HG03565 (cell line): ENCODE results near the gene KMT2A.
"Not testable (repeated sequence)": the region's sequence is repeated elsewhere in the genome, so short reads cannot be mapped to it uniquely, and the experiment has no call there.

Source experiments
- ATAC-seq: cut with Tn5 transposase; IDR thresholded peaks from one replicate; pipeline ENCODE4 v1.9.1; 2021; ENCODE audit warnings: mild to moderate bottlenecking, moderate library complexity; ENCODE audit not compliant: unreplicated experiment

Gene KMT2A

DNA sequence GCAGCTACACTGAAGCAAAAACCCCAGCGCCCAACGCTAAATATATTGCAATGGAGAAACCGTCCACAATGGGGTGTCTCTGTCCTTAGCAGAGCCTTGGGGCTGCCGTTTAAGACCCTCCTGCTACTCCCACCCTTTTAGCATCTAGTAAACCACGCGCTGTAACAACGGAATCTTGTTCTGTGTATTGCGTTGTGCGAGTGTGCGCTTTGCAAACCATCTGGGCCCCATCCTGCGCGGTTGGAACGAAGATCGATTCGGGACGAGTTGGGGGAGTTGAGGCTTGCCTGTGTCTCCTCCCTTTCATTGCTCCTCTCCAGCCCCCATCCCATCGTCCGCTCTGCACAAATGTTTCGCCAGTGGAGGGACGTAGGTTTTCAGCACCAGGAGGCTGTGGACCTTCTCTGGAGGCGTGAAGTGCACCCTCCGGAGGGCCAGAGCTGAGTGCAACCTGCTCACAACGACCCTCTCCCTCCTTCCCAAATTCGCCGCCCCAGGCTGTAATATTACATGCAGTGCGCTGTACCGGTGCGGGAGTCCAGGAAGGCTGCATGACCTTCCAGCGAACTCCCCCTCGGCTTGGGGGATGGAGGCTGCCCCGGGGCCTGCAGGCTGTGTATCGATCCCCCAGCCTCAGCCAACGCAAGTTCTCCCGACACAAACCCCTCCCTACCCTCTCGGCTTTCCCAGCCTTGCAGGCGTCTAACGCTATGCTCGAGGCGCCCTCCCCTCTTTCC is 1.6 kb upstream of the KMT2A start:
- ATAC-seq, result no peak

DNA sequence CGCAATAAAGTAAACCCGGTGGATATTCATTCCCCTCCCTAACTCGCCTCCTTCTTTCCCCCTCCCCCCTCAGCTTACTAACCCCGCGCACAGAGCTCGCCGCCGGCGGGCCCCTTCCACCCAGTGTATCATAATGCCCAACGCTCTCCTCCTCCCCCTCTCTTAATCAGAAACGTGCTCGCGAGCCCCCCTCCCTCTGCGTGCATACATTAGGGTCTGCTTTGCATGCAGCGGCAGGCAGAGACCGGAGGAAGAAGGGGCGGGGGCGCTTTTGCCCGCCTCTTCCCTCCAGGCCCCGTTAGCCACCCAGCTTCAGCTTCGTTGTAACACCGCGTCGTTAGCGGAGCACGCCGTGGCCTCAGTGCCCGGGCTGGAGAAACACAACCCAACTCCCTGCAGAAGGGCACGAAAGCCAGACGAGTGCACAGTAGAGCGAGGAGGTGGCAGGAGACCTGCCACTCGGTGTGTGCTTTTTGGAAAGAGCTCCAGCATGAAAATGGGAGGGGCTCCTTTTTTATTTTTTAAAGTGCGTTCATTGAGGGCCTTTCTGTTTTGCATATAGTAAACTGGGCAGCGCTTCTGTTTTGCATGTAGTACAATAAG is 901 bp upstream of the KMT2A start:
- no peak for ATAC-seq

DNA sequence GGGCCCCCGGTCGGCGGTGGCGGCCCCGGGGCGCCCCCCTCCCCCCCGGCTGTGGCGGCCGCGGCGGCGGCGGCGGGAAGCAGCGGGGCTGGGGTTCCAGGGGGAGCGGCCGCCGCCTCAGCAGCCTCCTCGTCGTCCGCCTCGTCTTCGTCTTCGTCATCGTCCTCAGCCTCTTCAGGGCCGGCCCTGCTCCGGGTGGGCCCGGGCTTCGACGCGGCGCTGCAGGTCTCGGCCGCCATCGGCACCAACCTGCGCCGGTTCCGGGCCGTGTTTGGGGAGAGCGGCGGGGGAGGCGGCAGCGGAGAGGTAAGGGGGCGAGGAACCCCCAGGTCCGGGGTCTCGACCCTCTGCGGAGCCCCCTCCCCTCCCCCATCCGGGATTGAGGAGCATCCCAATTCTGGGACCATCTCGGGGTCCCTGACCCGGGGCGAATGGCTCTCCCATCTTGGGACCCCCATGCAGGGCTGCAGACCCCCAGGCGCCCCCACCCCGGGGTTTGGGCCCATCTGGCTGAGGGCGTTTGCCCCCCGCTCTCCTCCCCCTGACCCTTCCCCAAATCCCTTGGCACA is 431 bp downstream of the KMT2A start:
- ATAC-seq, result peak; percentile 7

DNA sequence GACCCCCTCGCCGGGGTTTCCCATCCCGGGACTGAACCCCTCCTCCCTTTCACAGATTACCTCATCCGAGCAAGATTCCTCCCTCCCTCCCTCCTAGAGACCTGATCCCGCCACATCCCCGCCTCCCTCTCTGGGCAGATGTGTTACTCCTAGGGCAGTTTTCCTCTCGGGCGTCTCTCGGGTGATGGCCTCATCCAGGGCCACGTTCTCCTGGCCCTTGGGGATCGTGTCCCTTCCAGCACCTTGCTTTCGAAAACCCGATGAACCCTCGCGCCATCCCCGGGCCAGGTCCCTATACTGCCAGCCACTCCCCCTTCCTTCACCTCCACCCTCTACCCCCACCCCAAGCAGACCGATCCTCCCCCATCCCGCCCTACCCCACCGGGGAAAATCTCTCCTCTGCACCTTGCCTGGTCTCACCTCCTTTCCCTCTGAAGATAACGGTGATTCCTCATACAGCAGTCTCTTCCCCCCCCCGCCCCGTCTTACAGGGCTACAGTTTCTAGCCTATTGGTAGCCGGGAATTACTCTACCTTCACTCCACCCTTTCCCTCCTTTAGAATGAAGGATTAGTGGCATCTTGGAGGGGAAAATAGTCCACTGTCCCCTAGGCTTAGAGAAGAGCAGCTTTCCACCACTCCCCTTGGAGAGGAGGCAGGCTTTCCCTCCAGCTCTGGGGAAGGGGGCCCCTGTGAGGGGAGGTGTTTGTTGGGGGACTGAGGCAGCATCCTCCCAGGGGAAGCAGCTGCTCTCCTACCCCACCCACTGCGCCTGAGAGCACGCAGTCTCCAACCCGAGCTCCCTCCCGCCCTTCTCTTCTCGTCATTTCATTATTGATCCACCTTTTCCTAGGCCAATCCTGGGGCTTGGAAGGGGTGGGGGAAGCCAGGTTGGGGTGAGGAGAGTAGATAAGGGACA is 1.2 kb downstream of the KMT2A start:
- no peak for ATAC-seq

DNA sequence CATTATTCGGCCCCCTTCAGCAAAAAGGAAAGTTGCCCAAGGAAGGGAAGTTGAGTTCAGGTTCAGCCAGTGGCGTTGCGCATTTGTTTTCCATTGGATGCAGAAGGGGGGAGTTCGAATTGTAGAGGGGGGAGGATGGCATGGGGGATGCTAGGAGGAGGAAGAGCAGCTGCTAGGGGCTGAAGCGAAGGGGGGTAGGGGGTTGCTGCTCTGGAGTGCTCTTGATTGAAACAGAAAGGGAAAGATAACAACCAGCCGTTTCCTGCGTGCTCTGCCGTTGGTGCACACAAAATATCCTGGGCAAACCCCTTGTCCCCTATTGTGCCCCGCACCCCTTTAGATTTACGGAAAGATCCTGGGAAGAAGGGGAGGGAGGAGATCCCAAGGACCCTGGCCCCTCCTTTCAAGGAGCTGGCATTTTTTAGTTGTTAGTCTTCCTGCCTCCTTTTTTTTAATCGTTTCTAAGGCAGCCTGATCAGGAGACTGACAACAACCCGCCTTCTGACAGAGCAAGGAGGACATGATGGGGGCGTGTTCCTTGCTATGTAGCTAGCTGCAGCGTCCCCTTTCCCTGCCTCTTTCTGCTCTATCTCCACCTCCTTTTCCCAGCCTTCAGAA is 2.1 kb downstream of the KMT2A start:
- no peak for ATAC-seq

DNA sequence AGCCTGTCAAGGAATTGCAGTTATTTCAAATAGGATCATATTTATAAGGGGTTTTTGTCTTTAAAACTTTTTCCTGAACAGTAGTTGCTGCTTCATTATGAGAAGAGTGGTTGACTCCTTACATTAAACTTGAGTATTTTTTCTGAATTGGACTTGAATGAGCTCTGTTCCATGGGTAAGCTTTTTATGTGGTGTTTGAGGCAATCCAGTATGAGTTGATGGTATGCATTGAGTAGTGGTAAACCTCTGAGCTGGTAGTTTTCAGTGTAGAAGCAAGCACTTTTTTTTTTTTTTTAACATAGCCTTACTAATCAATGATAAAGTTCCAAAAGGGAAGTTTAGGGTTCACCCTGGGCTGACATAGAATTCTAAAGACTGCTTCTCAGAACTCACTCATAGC is 3.4 kb downstream of the KMT2A start:
- no peak for ATAC-seq

DNA sequence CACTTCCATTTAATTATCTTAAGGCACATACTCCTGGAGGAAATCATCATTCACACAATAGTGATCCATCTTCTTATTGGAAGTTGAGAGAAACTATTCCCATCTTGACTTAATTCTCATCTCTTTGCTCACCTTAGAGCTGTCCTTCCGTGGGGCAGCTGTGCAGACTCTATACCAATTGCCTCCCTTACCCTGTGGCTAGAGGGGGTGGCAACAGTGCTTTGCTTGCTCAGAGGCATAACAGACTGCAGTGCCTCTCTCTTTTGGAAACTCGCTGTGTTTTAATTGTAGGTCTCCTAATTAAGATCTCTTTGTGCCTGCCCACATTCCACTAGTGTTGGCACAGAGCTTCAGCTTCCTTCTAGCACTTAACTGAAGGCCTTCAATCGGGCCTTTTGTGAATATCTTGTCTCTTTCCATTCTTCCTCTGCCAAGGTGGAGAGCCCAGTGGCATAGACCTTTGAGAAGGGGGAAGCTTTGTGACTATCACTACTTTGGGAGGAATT is 5.5 kb downstream of the KMT2A start:
- no peak for ATAC-seq

DNA sequence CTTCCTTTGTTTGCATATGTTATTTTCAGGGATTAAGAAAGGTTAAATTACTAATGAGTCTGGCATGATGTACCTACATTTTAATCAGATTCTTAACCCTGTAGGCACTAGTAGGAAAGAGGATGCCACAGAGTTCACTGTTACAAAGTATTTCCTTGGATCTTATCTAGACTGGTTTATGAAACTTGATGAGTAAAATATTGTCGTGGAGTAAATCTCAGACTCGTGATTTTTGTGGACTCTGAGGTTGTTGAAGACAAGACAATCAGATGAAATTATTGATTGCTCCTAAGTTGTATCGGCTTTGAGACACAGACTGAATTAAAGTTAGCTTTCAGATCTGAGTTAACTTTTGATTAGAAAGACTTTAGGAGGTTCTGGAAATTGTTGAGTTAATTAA is 6.0 kb downstream of the KMT2A start:
- ATAC-seq, result no peak

DNA sequence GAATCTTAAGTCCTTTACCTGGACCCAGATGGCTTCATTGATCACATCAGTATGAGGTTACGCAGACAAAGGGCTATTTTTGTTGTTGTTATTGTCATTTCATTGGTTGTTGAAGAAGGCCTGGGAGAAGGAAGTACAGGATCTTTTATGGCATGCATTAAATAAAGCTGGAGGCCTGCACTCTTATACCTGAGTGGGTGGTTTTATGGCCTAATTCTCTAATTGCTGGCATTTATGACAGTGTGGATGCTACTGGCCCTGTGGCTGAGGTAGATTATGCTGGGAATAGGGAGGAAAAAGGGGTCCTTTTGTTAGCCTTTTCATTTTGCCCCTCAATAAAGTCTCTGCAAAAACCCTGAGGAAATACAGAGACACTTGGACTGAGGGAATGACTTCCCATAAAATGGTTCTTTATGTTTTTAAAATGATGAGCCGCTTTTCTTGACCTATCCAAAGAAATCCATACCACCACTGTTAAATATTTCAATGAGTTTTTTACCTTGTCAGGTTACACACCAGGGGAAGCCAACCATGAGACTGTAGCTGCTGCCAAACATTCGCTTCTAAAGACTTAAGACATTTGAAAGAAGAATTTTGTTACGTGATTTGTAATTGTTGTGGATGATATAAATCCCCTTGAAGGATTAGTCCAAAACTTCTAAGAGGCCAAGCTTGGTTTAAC is 6.8 kb downstream of the KMT2A start:
- no peak for ATAC-seq

DNA sequence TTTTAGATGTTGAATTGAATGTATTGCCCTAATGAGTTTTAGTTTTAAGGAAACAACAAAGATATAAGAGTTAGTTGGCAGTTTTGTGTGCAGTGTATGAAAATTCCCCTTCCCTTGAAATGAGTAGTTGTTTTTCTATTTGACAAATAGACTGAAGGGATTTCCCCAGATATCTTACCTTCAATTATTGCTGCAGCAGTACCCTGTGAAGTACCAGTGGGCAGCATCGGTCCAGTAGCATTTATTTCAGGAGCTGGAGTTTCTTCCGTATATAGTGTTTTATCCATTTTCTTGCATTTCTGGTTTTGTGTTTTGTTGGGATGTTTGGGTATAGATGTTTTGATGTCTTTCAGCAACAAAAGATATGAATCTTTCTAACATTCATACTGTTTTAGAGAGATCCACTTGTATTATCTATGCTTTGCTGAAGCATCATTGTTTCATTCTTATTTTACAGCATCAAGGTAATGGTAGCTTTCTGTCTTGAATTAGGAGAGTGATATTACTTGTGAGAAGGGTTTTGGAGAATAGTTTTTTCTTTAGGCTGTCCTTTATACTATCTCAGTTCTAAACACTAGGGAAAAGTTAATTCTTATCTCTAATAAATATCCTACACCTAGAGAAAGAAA is 7.4 kb downstream of the KMT2A start:
- ATAC-seq, result no peak

DNA sequence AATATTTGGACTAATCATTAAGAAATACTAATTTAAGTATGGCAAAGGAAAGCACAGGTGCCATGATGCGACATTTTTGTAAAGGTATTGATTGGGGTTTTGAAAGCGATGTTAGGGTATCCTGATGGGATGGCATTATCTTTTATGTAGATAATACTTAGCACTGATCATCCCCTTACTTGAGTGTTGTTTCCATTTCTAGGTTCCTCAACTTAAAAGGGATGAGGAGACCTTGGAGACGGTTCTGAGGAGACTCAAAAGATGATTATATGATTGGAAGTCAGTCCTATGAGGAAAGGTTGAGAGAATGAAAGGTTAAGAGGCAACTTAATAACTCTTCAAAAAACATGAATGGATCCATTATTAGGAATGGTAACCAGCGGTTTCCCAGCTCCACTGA is 11.1 kb downstream of the KMT2A start:
- no peak for ATAC-seq

DNA sequence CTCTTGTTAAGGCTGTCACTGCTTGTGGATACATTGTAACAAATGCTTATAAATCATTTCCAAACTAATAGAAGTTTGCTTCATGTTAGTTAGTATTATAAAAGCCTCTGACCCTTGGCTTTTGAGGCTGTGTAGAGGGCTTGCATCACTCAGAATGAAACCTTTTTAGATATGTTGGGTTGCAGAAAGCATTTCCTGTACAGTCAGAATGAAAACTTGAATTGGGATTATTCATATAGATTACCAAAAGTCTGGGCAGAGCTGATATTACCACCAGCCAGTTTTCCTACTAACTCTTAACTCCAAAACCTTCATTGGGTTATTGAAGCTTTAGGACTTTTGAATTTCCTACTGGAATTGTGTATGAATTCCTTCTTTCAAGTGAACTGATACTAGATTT is 12.0 kb downstream of the KMT2A start:
- ATAC-seq, result peak; percentile 69

DNA sequence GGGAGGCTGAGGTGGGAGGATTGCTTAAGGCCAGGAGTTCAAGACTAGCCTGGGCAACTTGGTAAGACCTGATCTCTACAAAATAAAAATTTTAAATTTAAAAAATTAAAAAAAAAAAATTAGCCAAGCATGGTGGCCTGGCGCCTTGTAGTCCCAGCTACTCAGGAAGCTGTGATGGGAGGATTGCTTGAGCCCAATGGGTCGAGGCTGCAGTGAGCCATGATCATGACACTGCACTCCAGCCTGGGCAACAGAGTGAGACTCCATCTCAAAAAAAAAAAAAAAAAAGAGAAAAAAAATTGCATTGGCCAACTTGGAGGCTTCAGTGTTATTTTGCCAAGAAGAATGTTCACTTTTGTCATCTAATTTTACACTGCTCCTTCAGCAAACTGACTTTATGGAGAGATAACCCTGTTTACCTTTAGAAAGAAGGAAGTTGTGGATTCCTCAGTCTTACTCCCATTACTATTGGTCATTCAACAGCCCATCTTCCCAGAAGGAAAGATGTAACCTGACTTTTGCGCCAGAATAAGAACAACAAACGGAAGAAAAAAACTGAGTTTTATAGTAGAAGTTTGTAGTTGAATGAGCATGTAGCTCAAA is 13.1 kb downstream of the KMT2A start:
- ATAC-seq, result no peak

DNA sequence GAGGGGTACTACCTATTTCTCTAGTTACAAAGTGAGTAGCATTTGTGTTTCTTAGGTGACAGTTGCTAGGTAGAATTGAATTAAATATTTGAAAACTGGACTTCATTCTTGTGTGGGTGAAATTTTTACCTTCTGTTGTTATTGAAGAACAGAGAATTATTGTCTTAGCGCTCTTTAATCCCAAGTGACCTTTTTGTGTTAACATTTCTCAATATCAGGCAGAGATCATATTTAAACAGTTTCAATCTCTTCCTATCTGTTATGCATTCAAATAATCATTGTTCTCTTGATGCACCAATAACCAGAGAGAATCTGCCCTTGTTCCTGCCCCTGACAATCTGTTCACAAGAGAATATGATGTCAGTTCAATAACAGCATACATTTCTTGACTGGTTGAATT is 14.2 kb downstream of the KMT2A start:
- no peak for ATAC-seq

DNA sequence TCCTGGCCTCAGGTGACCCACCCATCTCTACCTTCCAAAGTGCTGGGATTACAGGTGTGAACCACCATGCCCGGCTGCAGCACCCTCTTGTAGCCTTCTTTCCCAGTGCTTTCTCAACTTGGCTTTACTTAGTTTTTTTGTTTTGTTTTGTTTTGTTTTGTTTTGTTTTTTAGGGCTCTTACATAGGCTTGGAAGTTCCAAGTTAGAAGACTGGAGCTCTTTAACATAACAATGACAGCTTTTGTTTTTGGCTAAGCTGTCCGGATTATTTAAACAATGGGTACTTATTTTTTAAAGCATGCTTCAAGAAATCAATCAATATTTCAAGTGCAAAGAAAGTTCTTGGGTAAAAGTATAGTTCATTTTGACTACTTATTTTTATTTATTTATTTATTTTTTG is 25.9 kb downstream of the KMT2A start:
- no peak for ATAC-seq

DNA sequence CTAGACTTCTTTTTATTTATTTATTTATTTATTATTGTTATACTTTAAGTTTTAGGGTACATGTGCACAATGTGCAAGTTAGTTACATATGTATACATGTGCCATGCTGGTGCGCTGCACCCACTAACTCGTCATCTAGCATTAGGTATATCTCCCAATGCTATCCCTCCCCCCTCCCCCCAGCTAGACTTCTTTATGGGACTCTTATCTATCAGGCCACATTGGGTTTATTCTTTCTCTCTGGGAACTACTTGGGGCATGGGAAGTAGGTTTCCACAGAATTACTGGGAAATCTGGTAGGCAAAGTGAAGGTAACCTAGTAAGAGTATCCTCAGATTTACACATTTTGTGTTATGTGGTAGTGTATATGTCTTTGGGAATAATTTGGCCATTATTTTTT is 32.7 kb downstream of the KMT2A start:
- ATAC-seq, result not testable (repeated sequence)

DNA sequence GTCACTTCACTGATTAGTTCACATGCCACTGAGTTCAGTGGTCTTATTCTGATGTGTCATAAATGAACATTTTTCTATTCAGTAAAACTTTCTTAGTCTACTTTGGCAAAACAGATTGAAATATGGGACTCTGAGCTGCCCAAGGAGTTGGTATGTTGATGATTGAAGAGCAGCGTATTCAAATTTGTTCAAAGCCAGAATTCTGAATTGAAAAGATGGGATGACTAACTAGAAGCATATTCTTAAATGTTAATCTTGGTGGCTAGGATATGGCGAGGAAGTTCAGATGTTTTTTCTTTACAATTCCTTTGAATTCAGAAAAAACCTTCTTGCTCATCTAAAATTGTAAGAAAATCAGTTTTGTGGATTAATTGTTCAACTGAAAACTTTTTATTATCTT is 34.7 kb downstream of the KMT2A start:
- ATAC-seq, result no peak

DNA sequence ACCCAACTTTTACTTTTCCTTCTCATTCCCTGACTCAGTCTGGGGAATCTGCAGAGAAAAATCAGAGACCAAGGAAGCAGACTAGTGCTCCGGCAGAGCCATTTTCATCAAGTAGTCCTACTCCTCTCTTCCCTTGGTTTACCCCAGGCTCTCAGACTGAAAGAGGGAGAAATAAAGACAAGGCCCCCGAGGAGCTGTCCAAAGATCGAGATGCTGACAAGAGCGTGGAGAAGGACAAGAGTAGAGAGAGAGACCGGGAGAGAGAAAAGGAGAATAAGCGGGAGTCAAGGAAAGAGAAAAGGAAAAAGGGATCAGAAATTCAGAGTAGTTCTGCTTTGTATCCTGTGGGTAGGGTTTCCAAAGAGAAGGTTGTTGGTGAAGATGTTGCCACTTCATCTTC is 37.2 kb downstream of the KMT2A start:
- ATAC-seq, result no peak

DNA sequence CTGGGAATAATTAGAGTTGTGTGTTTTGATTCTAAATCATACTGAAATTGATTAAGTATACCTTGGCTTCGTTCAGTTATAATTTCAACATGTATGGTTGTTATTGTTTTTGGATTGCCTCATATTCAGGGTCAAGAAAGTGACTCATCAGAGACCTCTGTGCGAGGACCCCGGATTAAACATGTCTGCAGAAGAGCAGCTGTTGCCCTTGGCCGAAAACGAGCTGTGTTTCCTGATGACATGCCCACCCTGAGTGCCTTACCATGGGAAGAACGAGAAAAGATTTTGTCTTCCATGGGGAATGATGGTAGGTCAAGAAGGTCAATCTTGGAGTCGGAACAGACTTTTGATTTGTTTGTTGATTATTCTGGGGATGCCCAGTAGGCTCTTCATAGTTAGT is 40.4 kb downstream of the KMT2A start:
- ATAC-seq, result no peak
